H1 (cell line): Measurements from ENCODE around the gene INPP5B. TPM values are rescaled to one million over a fixed set of nuclear protein-coding genes. Genes with fewer than 3 reads are reported as not detected.

Experiments
- CTCF ChIA-PET: fragments of 300-600 bp; sonication (Branson Sonifier 250); formaldehyde crosslinking; loops from one replicate; lab custom pipeline; 2021; ENCODE audit not compliant: partially characterized antibody; lab: Charles Lee
- POLR2A ChIA-PET: fragments of 300-600 bp; sonication (Branson Sonifier 250); formaldehyde crosslinking; loops from one replicate; lab custom pipeline; 2021; ENCODE audit warnings: inconsistent platforms; ENCODE audit not compliant: partially characterized antibody; lab: Charles Lee
- DNase-seq, 2 experiments: peaks; one replicate each; pipeline versions ENCODE4 v3.0.0 to v3.0.0-alpha.2; 2010 to 2022; ENCODE audit warnings: low spot score in 2 of 2, low read depth in 1 of 2, mixed read lengths in 1 of 2
- FAIRE-seq: peaks from 2 replicates; lab custom pipeline; 2011; peaks lifted over from hg19 to GRCh38; lab: Jason Lieb, UNC
- H2AFZ ChIP-seq: 2 replicates; pipeline ENCODE4 v1.8.1; 2012; ENCODE audit warnings: low read length, inconsistent platforms
- H2AK5ac ChIP-seq: 2 replicates; pipeline ENCODE4 v1.6.1; 2013; ENCODE audit warnings: low read depth, low read length
- H2BK120ac ChIP-seq: replicated peaks from 2 replicates; pipeline ENCODE3; 2013; ENCODE audit warnings: low read depth, low read length, inconsistent platforms
- H2BK12ac ChIP-seq: 2 replicates; pipeline ENCODE4 v1.6.1; 2013; ENCODE audit warnings: low read depth, low read length
- H2BK15ac ChIP-seq: 2 replicates; pipeline ENCODE4 v1.6.1; 2013; ENCODE audit warnings: low read length
- H2BK20ac ChIP-seq: 2 replicates; pipeline ENCODE4 v1.6.1; 2013; ENCODE audit warnings: low read length
- H2BK5ac ChIP-seq: 2 replicates; pipeline ENCODE4 v1.6.1; 2013; ENCODE audit warnings: low read depth, low read length
- H3K14ac ChIP-seq: 2 replicates; pipeline ENCODE4 v1.6.1; 2013; ENCODE audit warnings: inconsistent platforms; ENCODE audit not compliant: insufficient read length
- H3K18ac ChIP-seq: 2 replicates; pipeline ENCODE4 v1.6.1; 2013; ENCODE audit warnings: low read length; ENCODE audit errors: extremely low read depth
- H3K23ac ChIP-seq: 2 replicates; pipeline ENCODE4 v1.6.1; 2013; ENCODE audit warnings: inconsistent platforms; ENCODE audit not compliant: insufficient read length
- H3K23me2 ChIP-seq: 2 replicates; pipeline ENCODE4 v1.6.1; 2013; ENCODE audit warnings: low read depth, low read length
- H3K27ac ChIP-seq: 2 replicates; pipeline ENCODE4 v1.6.1; 2011; ENCODE audit warnings: low read depth, low read length, inconsistent platforms
- H3K27me3 ChIP-seq, 4 experiments: replicated peaks in 1 of 4; 1 replicate in 1 of 4; 2 replicates in 3 of 4; pipeline versions ENCODE4 v1.6.1 to v1.8.1; 2011 to 2013; ENCODE audit warnings: low read length in 3 of 4, mild to moderate bottlenecking in 3 of 4, inconsistent platforms in 2 of 4, mixed read lengths in 2 of 4, moderate library complexity in 1 of 4; ENCODE audit not compliant: control insufficient read depth in 3 of 4, insufficient read depth in 3 of 4; ENCODE audit errors: extremely low read depth in 1 of 4
- H3K36me3 ChIP-seq, 4 experiments: 2 replicates each; pipeline versions ENCODE4 v1.6.1 to v1.8.1; 2011 to 2013; ENCODE audit warnings: mild to moderate bottlenecking in 4 of 4, low read length in 3 of 4, moderate library complexity in 2 of 4, control low read depth in 1 of 4, inconsistent platforms in 1 of 4; ENCODE audit not compliant: insufficient read depth in 4 of 4, control insufficient read depth in 2 of 4
- H3K4ac ChIP-seq: replicated peaks from 2 replicates; pipeline ENCODE3; 2013; ENCODE audit warnings: low read length, low read depth, mixed read lengths, inconsistent platforms; ENCODE audit not compliant: insufficient read length
- H3K4me1 ChIP-seq, 4 experiments: replicated peaks in 1 of 4; 1 replicate in 1 of 4; 2 replicates in 3 of 4; pipeline versions ENCODE4 v1.6.1 to v1.8.1; 2011 to 2013; ENCODE audit warnings: low read length in 3 of 4, inconsistent platforms in 2 of 4, mixed read lengths in 1 of 4; ENCODE audit not compliant: insufficient read depth in 4 of 4, control insufficient read depth in 3 of 4
- H3K4me2 ChIP-seq, 2 experiments: 2 replicates each; pipeline versions ENCODE4 v1.6.1 to v1.8.1; 2011 to 2013; ENCODE audit warnings: low read depth in 2 of 2, low read length in 2 of 2, control low read depth in 1 of 2, inconsistent platforms in 1 of 2, mild to moderate bottlenecking in 1 of 2; ENCODE audit not compliant: insufficient read depth in 1 of 2
- H3K4me3 ChIP-seq, 4 experiments: fragments of 200-600, 300-600 bp in 1 of 4; sonication (generic), shearing (Covaris generic), sonication (Bioruptor Twin) in 1 of 4; 2 replicates each; pipeline versions ENCODE4 v1.5.1 to v1.8.1; 2011 to 2016; ENCODE audit warnings: low read length in 4 of 4, low read depth in 3 of 4, control low read depth in 2 of 4, inconsistent platforms in 2 of 4, mild to moderate bottlenecking in 2 of 4, mixed read lengths in 1 of 4, moderate library complexity in 1 of 4; ENCODE audit not compliant: insufficient read depth in 2 of 4; ENCODE audit errors: extremely low read depth in 1 of 4
- H3K56ac ChIP-seq: replicated peaks from 2 replicates; pipeline ENCODE3; 2013; ENCODE audit warnings: low read depth, mild to moderate bottlenecking, mixed read lengths, low read length, inconsistent platforms; ENCODE audit not compliant: insufficient read length
- H3K79me1 ChIP-seq: 2 replicates; pipeline ENCODE4 v1.6.1; 2013; ENCODE audit warnings: low read depth, low read length, control low read depth
- H3K79me2 ChIP-seq, 2 experiments: 2 replicates each; pipeline versions ENCODE4 v1.6.1 to v1.8.1; 2012 to 2013; ENCODE audit warnings: low read length in 2 of 2, mild to moderate bottlenecking in 2 of 2, inconsistent platforms in 1 of 2; ENCODE audit not compliant: insufficient read depth in 2 of 2, control insufficient read depth in 1 of 2
- H3K9ac ChIP-seq, 4 experiments: replicated peaks in 1 of 4; 1 replicate in 1 of 4; 2 replicates in 3 of 4; pipeline versions ENCODE4 v1.6.1 to v1.8.1; 2011 to 2013; ENCODE audit warnings: low read depth in 3 of 4, low read length in 3 of 4, control low read depth in 2 of 4, mild to moderate bottlenecking in 2 of 4, moderate library complexity in 2 of 4, inconsistent platforms in 1 of 4; ENCODE audit errors: extremely low read depth in 1 of 4
- H3K9me3 ChIP-seq, 2 experiments: 2 replicates each; pipeline versions ENCODE4 v1.6.1 to v1.8.1; 2012 to 2013; ENCODE audit warnings: mild to moderate bottlenecking in 2 of 2, moderate library complexity in 2 of 2, control low read depth in 1 of 2, inconsistent platforms in 1 of 2, low read depth in 1 of 2, low read length in 1 of 2, mixed read lengths in 1 of 2; ENCODE audit not compliant: insufficient read depth in 2 of 2
- H4K20me1 ChIP-seq, 2 experiments: replicated peaks in 1 of 2; 2 replicates each; pipeline versions ENCODE3 to v1.8.1; 2011 to 2013; ENCODE audit warnings: inconsistent platforms in 2 of 2, low read length in 2 of 2, mild to moderate bottlenecking in 1 of 2; ENCODE audit not compliant: insufficient read depth in 2 of 2, control insufficient read depth in 1 of 2
- H4K5ac ChIP-seq: 2 replicates; pipeline ENCODE4 v1.6.1; 2013; ENCODE audit warnings: low read length, low read depth, mixed read lengths, inconsistent platforms; ENCODE audit not compliant: insufficient read length
- H4K8ac ChIP-seq: 2 replicates; pipeline ENCODE4 v1.8.0; 2013; ENCODE audit warnings: mild to moderate bottlenecking, moderate library complexity, low read length, inconsistent platforms; ENCODE audit not compliant: insufficient read depth; ENCODE audit errors: extremely low read depth
- H4K91ac ChIP-seq: replicated peaks from 2 replicates; pipeline ENCODE3; 2013; ENCODE audit warnings: low read length, mixed read lengths, inconsistent platforms; ENCODE audit not compliant: insufficient read length
- BCL11A ChIP-seq, 2 experiments: IDR thresholded peaks; one replicate each; pipeline ENCODE4 v1.6.1; 2011; ENCODE audit warnings: low read depth in 2 of 2, low read length in 2 of 2, mild to moderate bottlenecking in 2 of 2
- CBX5 ChIP-seq: fragments of 300-800, 300-1000 bp; sonication (generic); IDR thresholded peaks from 2 replicates; pipeline ENCODE4 v1.7.1; 2016; ENCODE audit warnings: antibody characterized with exemption, low read length, low read depth
- CHD2 ChIP-seq: IDR thresholded peaks from 2 replicates; pipeline ENCODE4 v1.6.1; 2012; ENCODE audit warnings: low read length, improper control_type of control experiment
- FOSL1 ChIP-seq: IDR thresholded peaks from 2 replicates; pipeline ENCODE4 v1.6.1; 2011; ENCODE audit warnings: mild to moderate bottlenecking, low read depth, low read length, moderate library complexity; ENCODE audit not compliant: insufficient read depth
- GABPA ChIP-seq: IDR thresholded peaks from 2 replicates; pipeline ENCODE4 v1.6.1; 2011; ENCODE audit warnings: mild to moderate bottlenecking, low read length, moderate library complexity, borderline replicate concordance; ENCODE audit not compliant: insufficient read depth
- HDAC2 ChIP-seq, 2 experiments: fragments of 300-600 bp in 1 of 2; sonication (generic) in 1 of 2; IDR thresholded peaks; 2 replicates each; pipeline ENCODE4 v1.6.1; 2011 to 2012; ENCODE audit warnings: low read depth in 2 of 2, low read length in 2 of 2, mild to moderate bottlenecking in 2 of 2, moderate library complexity in 2 of 2, borderline replicate concordance in 1 of 2, inconsistent platforms in 1 of 2
- KDM5A ChIP-seq: fragments of 200-600 bp; IDR thresholded peaks from 2 replicates; pipeline ENCODE4 v1.7.1; 2012; ENCODE audit warnings: mild to moderate bottlenecking, low read length, inconsistent platforms, mixed read lengths
- PHF8 ChIP-seq: fragments of 200-600 bp; sonication (generic); conservative IDR thresholded peaks from 2 replicates; pipeline ENCODE4 v1.7.1; 2012; ENCODE audit warnings: low read depth, mild to moderate bottlenecking, inconsistent platforms, low read length, moderate library complexity
- SUZ12 ChIP-seq: fragments of 200-600 bp; sonication (generic); IDR thresholded peaks from 2 replicates; pipeline ENCODE4 v1.6.1; 2012; ENCODE audit warnings: mild to moderate bottlenecking, inconsistent platforms, low read length, moderate library complexity, mixed read lengths
- TBP ChIP-seq: IDR thresholded peaks from 2 replicates; pipeline ENCODE4 v1.6.1; 2011; ENCODE audit warnings: low read depth, low read length, improper control_type of control experiment
- TCF12 ChIP-seq: IDR thresholded peaks from 2 replicates; pipeline ENCODE4 v1.6.1; 2011; ENCODE audit warnings: low read depth, mild to moderate bottlenecking, low read length
- WGBS, 2 experiments: shearing (Covaris generic) in 1 of 2; methylation state at CpG; one replicate each; pipeline versions ENCODE4 v1.1.6 to v1.1.7; 2013 to 2015; ENCODE audit warnings: low lambda C conversion rate in 2 of 2, mixed read lengths in 2 of 2, inconsistent platforms in 1 of 2, low coverage in 1 of 2, missing lambda C conversion rate in 1 of 2; ENCODE audit not compliant: insufficient replicate concordance in 2 of 2, insufficient coverage in 1 of 2, insufficient read length in 1 of 2; ENCODE audit errors: extremely low coverage in 1 of 2, missing lambda C conversion rate in 1 of 2; 5-methylcytosine and 5-hydroxymethylcytosine counted together
- polyA plus RNA-seq, 7 experiments: library from polyadenylated mRNA; depleted of rRNA in 3 of 7; stranded (reverse) in 5 of 7; unstranded in 2 of 7; fragments of >200 nt in 5 of 7; fragments of 200-250 nt in 2 of 7; gene quantifications; 1 replicate in 5 of 7; 2 replicates in 1 of 7; 4 replicates in 1 of 7; pipeline versions ENCODE4 v1.2.1 to v1.2.3, GENCODE V29; 2011 to 2013; ENCODE audit warnings: missing spikeins in 2 of 7, mixed read lengths in 2 of 7
- total RNA-seq: library from RNA; stranded (reverse); fragmentation: NEBNext Ultra II Directional; extraction: Animal tissue kit (Norgen Biotek cat#: 25700); gene quantifications from 2 replicates; pipeline ENCODE4 v1.2.1, GENCODE V29; 2021
- TF ChIP-seq, protein P1 (sequence below): IDR thresholded peaks from 2 replicates; pipeline ENCODE4 v1.6.1; 2012; ENCODE audit warnings: inconsistent platforms

The INPP5B gene
- total and polyA plus RNA-seq, 2 of the 8 experiments (the other 6 are each of a cell fraction or from before 2014, with no cell fraction given), result 14.0 to 23.7 TPM

DNA sequence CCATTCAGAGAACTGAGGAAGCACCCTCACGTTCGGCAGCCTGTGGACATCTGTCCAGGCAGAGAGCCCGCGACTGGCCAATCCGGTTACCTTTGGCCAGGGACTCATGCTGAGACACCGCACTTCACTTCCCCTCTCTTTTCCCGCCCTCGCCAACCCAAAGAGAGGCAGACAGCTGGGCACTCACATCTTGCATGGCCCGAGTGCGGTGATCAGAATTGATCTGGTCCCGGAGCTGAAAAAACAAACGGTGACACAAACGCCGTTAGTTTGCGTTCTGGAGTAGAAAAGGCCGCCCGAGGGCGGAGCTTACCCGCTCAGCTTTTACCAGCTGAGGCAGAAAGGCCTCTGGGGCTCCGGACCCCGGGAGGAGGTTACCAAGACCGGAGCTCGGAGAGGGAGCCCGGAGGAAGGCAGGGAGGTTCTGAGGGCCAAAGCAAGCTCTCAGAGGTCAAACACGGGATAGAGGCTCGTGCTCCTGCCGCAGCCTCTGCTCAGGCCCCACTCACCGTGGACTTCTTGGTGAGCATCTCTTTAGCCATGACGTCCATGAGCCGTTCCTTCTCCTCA lies 42.6 kb upstream of the INPP5B start:
- Histone ChIP-seq H3K79me2 (peaks cover 0 to 26% of the 10 kb centered on the region in 2 experiments; a peak in 2 of 4 replicates), H3K27ac (peak overlapping the region; percentile 79), H3K23ac (no peak overlapping the region), H3K9me3 (no peaks in the 10 kb centered on the region), H2BK20ac (no peak overlapping the region), H2BK120ac (no peak overlapping the region), H3K4me3 (peak overlapping the region; percentile 66 to 98 (median 95)), H3K23me2 (no peaks in the 10 kb centered on the region; the same call in 1 of the 2 replicates), H3K79me1 (no peaks in the 10 kb centered on the region), H3K14ac (no peak overlapping the region), H3K4me1 (no peaks in the 10 kb centered on the region; a peak in 1 of 7 replicates), H2AFZ (no peak overlapping the region), H3K9ac (peak overlapping the region; percentile 76 to 95 (median 92)), H4K20me1 (peaks cover 0 to 2% of the 10 kb centered on the region in 2 experiments), H3K18ac (no peak overlapping the region), H3K4ac (no peak overlapping the region), H3K36me3 (peaks cover 18 to 32% (median 29%) of the 10 kb centered on the region in 4 experiments; a peak in 7 of 8 replicates), H4K8ac (peak overlapping the region; percentile 87; the same call in 1 of the 2 replicates), H3K4me2 (peak overlapping the region; percentile 48 to 70), H2BK5ac (peak overlapping the region; percentile 54), H3K27me3 (no peaks in the 10 kb centered on the region), H4K5ac (peak overlapping the region; percentile 36), H3K56ac (peak overlapping the region; percentile 7), H2BK12ac (no peak overlapping the region), H2BK15ac (no peak overlapping the region), H4K91ac (peak overlapping the region; percentile 45), H2AK5ac (no peak overlapping the region)
- CTCF ChIA-PET, result interaction anchor here (0.5 to 14.7 kb wide), 17 partner anchors 9 to 172 kb away, joined by 3 to 211 read pairs (median 4); partner anchors contain the start of genes INPP5B and UTP11
- 1% methylated on average over 30 of the region's 30 CpGs; no CpG with 5 or more reads in 1 of the 2 experiments for WGBS, 2 experiments
- POLR2A ChIA-PET, result interaction anchor here (0.6 to 2.7 kb wide), 11 partner anchors 9 to 181 kb away, joined by 3 to 31 read pairs (median 4); partner anchors contain the start of genes C1orf122, INPP5B, MTF1 and UTP11
- no peak for DNase-seq
- FAIRE-seq, result no peak
- no peak; the same call in 1 of the 2 replicates for TF ChIP-seq KDM5A
- no peak for TF ChIP-seq BCL11A (IDR thresholded peaks at IDR 0.05; ENCODE audit: low read depth in 2 of 2, low read length in 2 of 2)
- TF ChIP-seq, protein P1, sequence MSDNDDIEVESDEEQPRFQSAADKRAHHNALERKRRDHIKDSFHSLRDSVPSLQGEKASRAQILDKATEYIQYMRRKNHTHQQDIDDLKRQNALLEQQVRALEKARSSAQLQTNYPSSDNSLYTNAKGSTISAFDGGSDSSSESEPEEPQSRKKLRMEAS, result 0 out of 2 replicates have a peak, but pooled peaks have one; percentile 10
- TF ChIP-seq CHD2, result no peak
- TF ChIP-seq PHF8, result peak; percentile 82
- TF ChIP-seq TBP, result no peak
- no peak; a peak in 1 of 4 replicates for TF ChIP-seq HDAC2 (IDR thresholded peaks at IDR 0.05; ENCODE audit: borderline replicate concordance in 1 of 2, low read depth in 2 of 2, low read length in 2 of 2)
- no peak for TF ChIP-seq TCF12
- TF ChIP-seq CBX5, result no peak
- TF ChIP-seq FOSL1, result no peak
- TF ChIP-seq SUZ12, result no peak
- TF ChIP-seq GABPA, result no peak
